Sigmoid colon (tissue), 3 donors: ENCODE measurements around the gene SCAPER.

Source experiments
- POLR2A ChIP-seq, 2 donors: fragments of 450-650 bp; IDR thresholded peaks; one replicate each; pipeline ENCODE4 v1.6.1; 2016; ENCODE audit warnings: antibody characterized with exemption in 2 of 2, mild to moderate bottlenecking in 2 of 2, moderate library complexity in 2 of 2
- TF ChIP-seq, protein P1 (sequence below), 4 experiments: fragments of 450-650 bp in 3 of 4; fragments of 200-600 bp in 1 of 4; IDR thresholded peaks; one replicate each; pipeline ENCODE4 v1.5.1; 2016 to 2019; ENCODE audit warnings: antibody characterized with exemption in 4 of 4, mild to moderate bottlenecking in 3 of 4, moderate library complexity in 2 of 4

DNA sequence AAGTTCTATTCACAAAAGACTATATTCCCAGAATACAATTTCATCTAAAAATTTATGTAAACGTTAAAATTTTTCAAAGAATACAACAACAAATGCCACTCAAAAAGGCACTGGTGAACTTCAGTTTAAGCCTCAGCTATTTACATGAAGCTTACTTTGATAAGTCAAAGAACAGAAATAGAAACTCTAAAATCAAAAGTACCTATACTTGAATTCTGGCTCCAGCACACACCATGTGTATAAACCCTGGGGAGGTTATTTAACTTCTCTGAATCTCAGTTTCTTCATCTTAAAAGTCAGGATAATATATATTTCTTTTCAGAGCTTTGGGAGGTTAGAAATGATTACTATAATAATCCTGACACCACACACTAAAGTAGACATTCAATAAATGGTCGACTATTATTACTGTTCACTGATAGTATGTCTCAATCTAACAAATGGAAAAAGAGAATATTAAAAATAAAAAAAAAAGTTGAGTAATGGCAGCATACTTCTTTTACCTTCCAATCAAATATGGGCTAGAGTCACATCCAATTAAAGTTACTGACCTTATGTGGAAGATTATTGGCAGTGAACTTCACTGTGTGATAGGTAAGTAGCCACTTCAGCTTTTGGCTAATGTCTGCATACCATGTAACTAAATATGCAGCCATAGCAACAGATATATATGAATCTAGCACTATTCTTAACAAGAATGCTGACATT lies 320.1 kb downstream of the SCAPER start:
- TF ChIP-seq, protein P1, sequence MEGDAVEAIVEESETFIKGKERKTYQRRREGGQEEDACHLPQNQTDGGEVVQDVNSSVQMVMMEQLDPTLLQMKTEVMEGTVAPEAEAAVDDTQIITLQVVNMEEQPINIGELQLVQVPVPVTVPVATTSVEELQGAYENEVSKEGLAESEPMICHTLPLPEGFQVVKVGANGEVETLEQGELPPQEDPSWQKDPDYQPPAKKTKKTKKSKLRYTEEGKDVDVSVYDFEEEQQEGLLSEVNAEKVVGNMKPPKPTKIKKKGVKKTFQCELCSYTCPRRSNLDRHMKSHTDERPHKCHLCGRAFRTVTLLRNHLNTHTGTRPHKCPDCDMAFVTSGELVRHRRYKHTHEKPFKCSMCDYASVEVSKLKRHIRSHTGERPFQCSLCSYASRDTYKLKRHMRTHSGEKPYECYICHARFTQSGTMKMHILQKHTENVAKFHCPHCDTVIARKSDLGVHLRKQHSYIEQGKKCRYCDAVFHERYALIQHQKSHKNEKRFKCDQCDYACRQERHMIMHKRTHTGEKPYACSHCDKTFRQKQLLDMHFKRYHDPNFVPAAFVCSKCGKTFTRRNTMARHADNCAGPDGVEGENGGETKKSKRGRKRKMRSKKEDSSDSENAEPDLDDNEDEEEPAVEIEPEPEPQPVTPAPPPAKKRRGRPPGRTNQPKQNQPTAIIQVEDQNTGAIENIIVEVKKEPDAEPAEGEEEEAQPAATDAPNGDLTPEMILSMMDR (IDR thresholded peaks at IDR 0.05) = no peak
- TF ChIP-seq POLR2A (IDR thresholded peaks at IDR 0.05) = no peak
